SU-DHL-6 (cell line): ENCODE results near the gene CACNA2D1.

Source experiments
- CTCF ChIP-seq: fragments of 200-600 bp; sonication (generic); IDR thresholded peaks from one replicate; pipeline ENCODE4 v1.5.1; 2017; ENCODE audit warnings: antibody characterized with exemption, mild to moderate bottlenecking, low read length, moderate library complexity; ENCODE audit not compliant: insufficient read depth, poor library complexity, severe bottlenecking
- EZH2phosphoT487 ChIP-seq: fragments of 200-600 bp; sonication (generic), shearing (Covaris generic); conservative IDR thresholded peaks from 2 replicates; pipeline ENCODE4 v1.6.1; 2018; ENCODE audit warnings: mild to moderate bottlenecking, antibody characterized with exemption, low read length, moderate library complexity, mixed read lengths

GRCh38 chr7:82053453-82054032 is 390.0 kb downstream of the CACNA2D1 start:
- TF ChIP-seq CTCF: no peak
- TF ChIP-seq EZH2phosphoT487: no peak
